ENCODE results near the gene PRSS50.

The PRSS50 gene

DNA sequence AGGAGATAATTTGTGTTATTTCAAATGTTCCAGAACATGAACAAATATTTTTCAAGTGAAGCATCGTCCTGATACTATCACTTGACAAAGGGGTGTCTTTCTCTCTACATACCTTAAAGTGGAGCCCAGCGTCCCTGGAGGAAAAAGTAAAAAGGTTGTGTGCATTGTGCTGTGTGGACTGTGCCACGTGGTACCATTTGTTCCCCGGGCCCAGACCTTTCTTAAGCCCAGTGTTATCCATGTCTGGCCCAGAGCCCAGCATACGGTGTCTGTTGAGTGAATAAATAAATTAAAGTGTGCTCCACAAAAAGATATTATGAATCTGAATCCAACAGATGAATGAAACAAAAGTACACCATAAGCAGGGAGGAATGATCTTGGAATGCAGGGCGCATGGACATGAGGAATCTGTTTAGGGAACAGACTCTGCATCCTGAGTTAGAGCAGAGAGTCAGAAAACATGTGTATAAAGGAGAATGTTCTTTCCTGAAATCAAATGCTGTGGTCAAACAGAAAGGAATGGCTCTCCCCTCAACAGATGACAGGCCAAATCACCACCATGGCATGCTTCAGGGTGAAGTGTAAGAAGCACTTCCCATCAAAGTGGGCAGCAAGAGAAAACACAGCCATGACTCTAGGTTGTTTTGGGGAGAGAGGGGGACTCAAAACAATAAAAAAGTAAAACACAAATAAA, 8.1 kb upstream of the PRSS50 start:
- no peak for DNase-seq

DNA sequence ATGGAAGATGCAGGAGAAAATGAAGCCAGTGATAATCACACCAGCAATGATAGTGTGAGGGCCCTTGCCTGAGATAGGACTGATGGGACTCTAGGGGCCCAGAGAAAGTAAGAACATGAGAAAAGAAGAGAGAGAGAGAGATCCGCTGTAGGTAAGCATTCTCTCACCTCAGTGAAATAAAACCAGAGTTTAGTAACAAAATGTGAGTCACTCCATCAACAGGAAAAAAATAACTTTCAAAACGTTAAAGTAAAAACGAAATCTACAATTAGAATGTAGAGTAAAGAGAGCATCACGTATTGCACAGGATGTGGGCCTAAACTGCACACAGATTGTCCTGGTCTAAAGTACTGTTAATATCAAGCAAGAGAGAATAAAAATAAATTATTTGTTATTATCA, 6.8 kb upstream of the PRSS50 start:
- no peak for DNase-seq

DNA sequence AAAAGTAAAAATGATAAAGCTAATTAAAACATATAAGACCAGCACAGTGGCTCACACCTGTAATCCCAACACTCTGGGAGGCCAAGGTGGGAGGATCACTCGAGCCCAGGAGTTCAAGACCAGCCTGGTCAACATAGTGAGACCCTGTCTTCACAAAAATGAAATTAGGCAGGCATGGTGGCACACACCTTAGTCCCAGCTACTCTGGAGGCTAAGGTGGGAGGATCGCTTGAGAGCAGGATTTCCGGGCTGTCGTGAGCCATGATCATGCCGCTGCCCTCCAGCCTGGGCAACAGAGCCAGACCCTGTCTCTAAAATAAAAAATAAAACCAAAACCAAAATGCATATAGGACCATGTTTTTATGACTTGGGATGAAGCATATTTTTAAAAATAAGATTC, 4.8 kb upstream of the PRSS50 start:
- DNase-seq = no peak

DNA sequence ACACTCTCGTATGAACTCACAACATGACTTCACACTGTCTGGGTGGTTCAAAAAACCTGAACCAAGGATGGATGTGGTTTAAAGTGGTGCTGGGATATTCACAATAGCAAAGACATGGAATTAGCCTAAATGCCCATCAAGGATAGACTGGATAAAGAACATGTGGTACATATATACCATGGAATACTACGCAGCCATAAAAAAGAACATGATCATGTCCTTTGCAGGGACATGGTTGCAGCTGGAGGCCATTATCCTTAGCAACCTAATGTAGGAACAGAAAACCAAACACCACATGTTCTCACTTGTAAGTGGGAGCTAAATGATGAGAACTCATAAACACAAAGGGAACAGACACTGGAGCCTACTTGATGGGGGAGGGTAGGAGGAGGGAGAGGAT, 3.3 kb upstream of the PRSS50 start:
- no peak for DNase-seq

DNA sequence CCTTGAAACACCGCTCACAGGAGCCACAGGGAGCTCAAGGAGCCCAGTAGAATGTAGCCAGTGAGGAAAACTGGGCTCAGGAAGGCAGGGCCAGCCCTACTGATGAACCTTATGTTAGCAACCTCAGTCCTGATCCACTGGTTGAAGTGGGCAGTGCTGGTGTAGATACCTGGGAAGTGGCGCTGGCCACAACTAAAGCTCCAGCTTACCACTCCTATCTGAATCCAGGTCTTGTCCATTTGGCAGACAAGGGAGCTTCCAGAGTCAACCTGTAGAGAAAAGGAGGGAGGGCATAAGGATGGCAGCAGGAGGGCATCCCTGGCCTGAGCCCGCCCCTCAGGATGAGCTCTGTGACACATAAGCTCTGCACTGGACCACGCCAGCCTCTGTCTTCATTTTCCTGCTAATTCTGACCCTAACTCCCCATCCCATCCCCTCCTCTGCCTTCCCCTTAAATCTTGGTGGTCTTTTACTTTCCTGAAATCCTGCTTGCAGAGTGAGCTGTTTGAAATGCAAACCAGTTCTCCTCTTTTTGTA, 2.1 kb upstream of the PRSS50 start:
- DNase-seq = no peak

DNA sequence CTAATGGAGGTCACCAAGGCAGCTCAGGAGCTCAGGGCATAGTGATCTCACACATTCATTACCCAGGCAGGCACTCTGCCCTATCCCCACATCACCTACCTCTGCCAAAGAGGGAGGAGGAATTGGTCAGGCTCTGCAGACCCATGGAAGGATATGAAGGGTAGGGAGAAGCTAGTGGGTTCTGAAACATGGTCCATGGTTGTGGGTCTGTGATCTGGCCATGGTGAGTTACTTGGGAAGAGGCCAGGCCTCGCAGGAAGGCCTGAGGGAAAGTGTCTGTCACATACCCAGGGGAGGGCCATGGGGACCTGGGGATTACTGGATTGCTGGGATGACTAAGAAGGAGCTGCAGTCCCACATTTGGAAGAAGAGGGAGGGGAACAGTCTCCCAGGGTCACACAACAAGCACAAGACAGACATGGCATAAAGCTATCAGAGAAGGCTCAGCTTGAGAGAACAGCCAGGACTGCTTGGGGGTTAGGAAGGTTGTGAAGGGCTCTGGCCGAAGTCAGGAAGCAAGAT, 1.4 kb upstream of the PRSS50 start:
- DNase-seq = no peak

DNA sequence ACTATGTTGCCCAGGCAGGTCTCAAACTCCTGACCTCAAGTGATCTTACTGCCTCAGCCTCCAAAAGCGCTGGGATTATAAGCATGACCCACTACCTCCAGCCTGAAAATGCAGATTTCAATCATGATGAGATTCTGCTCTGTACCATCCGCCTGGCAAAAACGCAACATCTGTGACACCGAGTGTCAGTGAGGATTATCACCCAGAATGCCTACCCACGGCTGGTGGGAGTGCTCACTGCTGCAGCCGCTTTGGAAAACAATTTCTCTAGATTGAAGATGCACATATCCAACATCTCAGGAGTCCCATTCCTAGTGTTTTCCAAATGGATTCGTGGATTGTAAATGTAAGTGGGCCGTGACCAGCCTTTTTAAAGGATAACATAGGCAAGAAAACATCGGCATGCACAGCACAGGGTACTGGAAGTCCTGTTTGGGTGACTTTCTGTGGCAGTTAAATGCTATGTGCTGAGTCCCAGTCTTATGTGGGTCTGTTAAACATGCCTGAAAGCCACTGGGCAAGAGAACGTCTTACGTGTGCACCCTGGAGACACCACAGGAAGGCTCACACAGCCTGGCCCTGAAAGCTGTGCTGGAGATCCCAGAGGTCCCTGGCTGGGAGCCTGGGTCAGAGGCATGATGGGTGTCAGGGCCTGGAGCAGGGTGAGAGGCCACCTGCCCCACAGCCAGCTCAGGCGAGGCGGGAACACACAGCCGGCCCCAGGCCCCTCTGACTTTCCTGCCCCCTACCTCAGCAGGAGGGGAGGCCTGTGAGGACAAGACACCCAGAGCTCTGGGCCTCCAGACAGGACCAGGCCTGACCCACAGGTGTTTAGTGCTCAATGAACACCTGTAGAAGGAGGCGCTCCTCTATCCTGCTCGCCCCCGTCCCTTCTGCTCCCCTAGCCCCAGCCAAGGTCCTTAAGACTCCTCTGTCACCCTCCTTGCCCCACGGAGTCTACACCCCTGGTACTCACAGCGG, 918 bp downstream of the PRSS50 start:
- no peak for DNase-seq

DNA sequence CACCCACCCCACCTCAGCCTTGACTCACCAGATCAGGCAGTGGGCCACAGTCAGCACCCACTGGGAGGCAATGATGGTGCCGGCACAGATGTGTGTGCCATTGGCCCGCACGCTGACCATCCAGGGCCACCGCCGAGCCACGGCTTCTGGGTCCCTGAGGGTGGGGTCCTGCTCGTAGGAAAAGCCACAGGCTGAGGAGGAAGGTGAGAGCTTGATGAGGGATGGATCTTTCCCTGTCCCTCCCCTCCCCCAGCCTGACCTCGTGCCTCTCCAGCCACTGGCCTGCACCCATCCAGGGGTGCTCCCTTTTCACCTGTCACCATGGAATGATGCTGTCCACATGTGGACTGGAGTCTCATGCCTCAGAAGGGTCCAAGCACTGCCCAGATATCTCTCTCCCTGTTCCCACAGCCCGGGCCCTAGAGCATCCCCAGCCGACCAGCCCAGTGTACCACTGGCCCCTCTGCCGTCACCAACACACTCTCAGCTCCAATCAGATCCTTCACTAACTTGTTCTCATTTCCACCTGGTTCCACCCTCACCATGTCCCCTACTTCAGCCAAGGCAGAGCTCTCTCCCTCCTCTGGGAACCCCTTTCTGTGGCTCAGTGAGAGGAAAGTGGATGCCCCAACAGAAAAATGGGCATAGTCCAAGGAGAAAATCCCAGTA, 2.0 kb downstream of the PRSS50 start:
- no peak for DNase-seq

DNA sequence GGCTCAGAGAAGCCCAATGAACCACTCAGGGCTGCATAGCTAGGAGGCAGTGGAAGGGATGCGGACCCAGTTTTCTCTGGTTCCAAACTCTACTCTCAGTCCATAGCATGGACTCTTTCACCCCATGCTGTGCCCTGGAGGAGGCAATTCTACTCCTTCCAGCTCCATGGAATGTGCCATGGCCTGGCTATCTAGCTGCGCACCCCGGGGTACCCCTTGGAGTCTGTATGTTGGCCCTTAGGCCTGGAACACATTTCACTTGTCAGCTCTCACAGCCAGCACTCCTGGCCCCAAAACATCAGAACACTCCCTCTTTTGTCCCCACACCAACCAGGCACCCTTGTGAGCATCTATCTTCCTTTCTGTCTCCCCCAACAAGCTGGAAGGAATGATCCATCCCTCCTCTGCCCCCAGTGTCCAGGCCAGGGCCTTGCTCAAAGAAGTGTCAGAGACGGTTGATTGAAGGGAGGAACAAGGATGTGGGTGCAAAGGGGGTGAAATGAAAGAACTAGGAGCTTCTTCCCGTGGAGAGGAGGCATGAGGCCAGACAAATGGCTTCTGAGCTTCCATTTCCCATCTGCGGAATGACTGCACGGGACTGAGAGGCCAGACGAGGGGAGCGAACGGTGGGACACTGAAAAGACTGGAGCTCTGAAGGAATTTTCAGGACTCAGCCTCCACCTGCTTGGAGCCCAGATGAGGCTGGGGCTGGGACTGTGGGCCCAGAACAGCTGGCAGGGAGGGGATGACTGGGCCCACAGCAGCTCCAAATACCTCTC, 2.8 kb downstream of the PRSS50 start:
- DNase-seq = no peak

DNA sequence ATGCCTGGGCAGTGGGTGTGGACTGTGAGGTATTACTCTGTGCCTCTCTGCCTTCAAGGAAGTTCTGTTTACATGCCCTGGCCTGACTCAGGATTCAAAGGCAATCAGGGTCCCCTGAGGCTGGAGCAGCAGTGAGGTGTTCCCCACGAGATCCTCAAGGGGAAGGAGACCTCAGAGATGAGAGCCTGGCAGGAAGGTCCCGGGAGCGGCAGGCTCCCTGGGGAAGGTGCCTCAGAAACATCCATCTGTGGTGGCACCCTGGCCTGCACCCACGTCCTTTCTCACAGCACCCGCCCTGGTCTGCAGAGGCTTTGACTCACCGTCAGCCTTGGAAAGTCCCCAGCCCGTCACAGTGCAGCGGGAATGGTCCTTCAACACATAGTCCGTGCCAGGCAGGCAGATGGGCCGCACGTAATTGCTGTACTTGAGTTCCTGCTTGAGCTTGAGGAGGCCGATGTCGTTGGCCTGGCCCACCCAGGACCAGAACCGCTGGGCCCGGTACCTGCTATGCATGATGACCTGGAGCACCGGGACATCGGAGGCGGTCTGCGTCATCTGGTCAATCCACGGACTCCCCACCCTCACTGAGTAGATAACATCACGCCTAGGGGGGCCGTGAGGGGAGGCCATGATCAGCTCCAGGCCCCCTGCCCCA, 3.6 kb downstream of the PRSS50 start:
- no peak for DNase-seq

DNA sequence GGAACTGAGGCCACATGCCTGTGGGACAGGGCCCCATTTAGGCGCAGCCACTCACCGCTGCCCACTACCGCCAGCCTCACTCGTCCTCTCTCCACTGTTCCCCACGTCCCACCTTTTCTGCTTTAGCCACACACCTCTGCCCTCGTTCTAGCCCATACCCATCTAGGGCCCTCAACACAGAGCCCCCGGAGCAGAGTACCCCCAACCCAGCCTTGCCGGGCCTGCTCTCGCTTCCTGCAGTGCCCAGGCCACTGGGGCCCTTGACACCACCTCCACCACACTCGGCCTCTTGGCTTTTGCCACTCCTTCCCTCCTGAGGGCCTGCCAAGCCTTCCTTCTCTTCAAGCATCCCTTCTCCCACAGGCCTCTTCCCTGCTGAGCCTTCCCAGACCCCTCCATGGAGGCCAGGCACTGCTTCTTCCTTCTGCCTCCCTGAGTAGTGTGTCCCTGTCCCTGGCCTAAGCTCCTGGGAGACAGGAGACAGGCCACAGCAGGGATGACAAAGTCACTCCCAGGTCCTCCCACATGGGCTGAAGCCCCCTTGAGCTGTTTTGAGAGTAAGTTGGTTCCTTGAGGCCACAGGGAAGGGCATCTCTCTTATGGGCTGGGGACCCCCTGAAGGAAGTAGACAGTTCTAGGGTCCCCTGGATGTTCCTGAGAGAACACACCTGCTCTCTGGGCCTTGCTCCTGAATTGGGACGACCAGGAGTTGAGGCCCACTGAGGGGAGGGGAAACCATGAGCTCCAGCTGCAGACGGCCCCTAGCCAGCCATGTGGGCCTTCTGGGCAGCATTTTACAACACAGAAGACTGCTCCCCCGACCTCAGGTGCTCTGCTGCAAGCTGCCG, 4.4 kb downstream of the PRSS50 start:
- DNase-seq = no peak

DNA sequence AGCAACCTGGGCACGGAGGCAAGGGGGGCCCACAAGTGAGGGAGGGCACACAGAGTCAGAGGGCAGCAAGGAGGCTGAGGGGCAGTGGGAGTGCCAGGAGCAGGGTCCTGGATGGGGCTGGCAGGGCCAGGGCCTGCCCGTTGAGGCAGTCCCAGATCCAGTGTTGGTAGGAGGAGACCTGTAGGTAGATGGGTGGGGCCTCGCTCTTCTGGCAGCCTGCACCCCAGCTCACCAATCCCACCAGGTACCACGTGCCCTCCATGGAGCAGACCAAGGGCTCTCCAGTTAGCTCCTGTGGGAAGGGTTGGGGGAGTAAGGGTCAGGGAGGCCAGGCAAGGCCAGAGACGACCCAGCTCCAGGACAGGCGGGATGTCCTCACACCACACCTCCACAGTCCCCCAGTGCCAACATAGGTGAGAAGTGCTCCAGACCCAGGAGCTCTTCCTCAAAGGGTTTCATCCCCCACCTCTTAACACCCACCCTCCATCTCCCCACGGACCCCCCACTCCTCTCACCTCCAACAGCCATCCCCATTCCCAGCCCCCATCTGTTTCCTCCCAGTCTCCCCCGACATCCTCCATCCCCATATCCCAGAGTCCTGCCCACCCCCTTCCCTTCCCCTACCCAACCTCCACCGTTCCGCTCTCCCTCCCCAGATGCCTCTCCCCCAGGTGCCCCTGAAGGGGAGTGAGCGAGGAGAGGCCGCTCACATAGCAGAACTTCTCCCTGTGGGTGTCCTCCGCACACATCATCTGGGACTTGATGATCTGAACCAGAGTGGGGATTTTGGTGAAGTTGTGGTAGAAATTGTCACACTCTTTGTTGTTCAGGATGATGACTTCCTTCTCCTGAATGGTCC, 5.2 kb downstream of the PRSS50 start:
- no peak for DNase-seq

DNA sequence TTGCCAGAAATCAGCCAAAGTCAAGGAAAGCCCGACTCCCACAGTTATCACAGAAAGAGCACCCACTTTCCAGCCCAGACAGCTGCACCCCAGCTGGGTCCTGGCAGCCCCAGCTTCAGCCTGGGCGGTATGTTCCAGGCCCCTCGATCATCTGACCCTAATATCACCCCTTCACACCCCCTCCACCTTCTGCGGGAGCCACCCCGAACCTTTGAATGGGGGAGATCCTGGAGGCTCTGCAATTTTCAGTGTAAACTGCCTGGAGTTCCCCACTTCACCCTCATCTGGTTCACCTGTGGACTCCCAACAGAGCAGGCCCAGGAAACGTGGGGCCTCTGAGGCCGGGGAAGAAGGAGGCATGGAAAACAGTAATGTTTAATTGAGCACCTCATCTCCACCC, 5.9 kb downstream of the PRSS50 start:
- DNase-seq = no peak

DNA sequence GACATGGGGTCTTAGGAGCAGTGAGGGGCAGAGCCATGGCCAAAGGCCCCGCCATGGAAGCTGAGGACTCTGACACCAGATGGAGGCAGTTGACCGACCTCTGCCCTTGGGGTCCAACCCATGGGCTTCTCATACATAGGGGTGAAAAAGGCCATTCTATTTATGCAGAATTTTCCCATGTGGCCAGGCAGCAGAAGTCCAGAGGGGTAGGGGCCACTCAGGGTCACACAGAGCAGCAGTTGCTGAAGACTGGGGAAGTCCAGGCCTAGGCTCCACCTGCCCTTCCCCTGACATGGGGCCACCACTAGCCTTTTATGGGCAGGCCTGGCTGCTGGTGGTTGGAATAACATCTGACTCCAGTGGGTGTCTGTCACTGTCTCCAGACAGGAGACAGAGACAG, 6.4 kb downstream of the PRSS50 start:
- DNase-seq = no peak

DNA sequence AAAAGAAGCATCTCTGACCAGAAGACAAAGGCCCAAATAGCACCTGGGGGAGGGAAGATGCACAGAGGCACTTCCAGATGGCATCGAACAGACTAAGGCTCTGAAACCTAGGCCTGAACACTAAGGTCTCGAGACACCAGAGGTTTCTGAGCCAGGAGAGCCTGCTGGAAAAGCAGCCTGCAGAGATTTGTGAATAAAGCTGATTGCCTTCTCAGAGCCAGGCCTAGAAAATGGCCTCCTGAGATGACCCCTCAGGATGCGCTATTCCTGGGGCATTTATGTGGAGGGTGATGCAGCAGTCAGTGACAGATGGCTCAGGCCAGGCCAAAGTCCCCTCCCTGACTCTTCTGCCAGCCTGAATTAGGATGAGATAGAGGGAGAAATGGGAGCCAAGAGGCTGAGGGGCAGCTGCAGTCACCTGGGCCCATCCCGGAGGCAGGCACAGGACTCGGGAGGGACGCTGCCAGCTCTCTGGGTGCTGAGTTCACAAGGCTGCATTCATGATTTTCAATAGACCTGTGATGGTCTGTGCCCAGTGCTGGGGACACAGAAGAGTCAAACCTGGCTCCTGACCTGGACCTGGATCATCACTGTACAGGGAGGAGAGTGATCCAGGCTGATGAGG, 6.9 kb downstream of the PRSS50 start:
- no peak for DNase-seq

DNA sequence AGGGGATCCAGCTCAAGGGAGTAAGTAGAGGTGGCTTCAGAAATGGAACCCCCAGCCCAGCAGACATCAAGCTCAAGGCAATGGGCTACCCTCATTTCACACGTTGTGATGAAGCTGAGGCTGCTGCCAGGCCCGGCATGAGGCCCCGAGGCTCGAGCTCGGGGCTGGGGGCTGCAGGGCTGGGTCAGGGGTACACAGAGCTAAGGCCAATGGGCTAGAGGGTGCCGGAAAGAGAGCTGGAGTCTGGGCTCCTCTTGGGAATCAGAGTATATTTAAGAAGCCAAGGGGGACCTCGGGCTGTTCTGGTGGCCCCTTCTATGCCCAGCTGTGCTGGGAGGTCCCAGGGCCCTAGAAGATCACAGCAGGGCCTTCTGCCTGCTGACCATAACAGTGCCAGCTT, 7.4 kb downstream of the PRSS50 start:
- no peak for DNase-seq

DNA sequence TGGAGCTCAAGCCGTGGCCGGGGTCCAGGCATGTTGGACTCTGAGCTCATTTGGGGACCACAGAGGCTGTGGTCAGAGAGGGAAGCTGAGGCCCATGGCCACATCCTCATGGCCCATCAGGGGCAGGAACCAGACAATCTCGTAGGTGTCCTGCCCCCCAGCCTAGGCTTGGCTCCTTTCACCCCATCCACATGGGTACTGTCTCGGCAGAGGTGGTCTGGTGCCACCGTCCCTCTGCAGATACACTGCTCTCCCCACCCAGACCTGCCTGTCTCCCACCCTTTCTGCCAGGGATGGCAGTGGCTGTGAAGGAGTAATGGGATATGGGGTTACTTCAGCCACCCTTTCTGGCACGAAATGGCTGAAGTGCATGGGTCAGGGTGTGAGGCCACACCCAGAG, 7.9 kb downstream of the PRSS50 start:
- DNase-seq = no peak

DNA sequence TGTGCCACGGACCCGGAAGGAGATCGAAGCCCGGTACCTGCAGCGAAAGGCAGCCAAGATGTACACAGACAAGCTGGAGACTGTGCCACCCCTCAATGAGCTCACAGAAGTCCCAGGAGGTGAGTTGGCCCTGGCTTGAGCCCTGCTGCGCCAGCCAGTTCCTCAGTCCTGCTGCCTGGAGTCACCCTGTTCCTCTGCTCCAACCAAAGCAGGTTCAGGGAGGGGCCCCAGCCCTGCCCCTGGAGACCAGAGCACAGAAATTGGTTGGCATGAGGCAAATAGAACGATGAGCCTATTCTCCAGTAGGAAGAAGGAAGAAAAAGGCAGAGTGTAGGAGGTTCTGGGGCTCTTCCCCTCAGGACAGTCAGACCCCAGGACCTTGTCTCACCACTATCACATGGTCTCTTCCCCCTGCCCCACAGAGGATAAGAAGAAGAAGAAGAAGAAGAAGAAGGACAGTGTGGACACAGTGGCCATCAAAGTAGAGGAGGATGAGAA, 8.5 kb downstream of the PRSS50 start:
- no peak for DNase-seq
